ENCODE measurements around the gene ATP2B3. TPM values are rescaled to one million over a fixed set of nuclear protein-coding genes. Genes with fewer than 3 reads are reported as not detected.

ATP2B3 gene
- total RNA-seq, 1 experiment from 2014 or later: 0.35 TPM

DNA sequence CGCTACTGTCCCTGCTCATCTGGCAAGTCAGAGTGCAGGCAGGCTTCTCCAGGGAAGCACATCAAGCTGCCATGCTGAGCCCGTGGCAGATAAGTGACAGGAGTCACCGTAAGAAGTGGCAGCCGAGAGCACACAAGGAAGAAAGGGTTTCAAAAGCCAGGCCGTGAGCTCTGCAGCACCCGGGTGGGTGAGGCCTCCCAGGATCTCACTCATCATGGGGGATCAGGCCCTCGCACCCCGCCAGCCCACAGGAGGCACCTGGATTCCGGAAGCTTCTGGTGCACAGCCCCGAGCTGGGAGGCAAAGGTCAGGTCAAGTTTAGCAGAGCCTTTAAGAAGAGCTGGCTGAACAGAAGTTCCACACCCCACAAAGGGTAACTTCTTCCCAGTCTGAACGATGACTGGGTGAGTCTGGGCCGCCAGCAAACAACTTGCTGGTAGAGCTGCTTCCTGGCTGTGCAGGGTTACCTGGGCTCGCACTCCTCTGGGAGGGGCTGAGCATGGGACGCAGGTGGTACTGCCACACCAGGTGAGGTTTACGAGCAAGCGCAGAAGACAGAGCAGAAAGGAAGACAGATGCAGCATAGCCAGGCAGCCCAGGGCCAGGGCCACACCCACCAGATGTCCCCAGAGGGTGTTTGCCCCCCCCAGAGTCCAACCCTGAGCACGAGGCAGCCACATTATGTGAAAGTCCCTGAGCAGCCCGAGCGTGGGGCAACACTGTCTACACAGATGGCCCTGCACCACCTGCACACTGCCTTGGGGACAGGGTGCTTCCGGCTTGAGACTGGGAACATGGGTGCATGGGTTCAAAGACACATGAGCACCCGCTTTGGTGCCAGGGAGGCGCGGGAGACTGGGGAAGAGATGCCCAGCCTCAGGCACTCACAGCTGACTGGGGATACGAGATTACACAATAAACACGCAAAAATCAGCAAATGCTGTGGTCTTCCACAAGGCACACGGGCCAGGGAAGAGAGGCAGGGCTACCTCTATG is 73.8 kb downstream of the ATP2B3 start:
- Histone ChIP-seq H3K4ac (ENCODE audit: low read depth, low read length) (no peak overlapping the region), H3K56ac (ENCODE audit: insufficient read length, low read depth, low read length) (no peak overlapping the region), H3K9me3 (ENCODE audit: control insufficient read depth, low read depth, low read length) (peaks cover 42% of the 10 kb centered on the region), H3K23me2 (ENCODE audit: insufficient read length, low read depth, low read length, poor library complexity, severe bottlenecking) (no peaks in the 10 kb centered on the region), H3K4me2 (ENCODE audit: insufficient read depth, insufficient read length, low read length) (no peak overlapping the region), H2BK120ac (ENCODE audit: low read depth, low read length, poor library complexity, severe bottlenecking) (no peak overlapping the region), H3K14ac (ENCODE audit: insufficient read depth, low read length) (no peak overlapping the region; the same call in 1 of the 2 replicates), H3K4me1 (ENCODE audit: insufficient read depth, low read length) (no peaks in the 10 kb centered on the region), H3T11ph (ENCODE audit: low read length) (no peak overlapping the region), H4K91ac (ENCODE audit: insufficient read length, low read depth, low read length) (no peak overlapping the region), H2BK5ac (ENCODE audit: insufficient read length, low read length) (no peak overlapping the region), H3K23ac (ENCODE audit: insufficient read length, low read depth, low read length) (no peak overlapping the region), H4K8ac (replicated peaks; ENCODE audit: insufficient read length, low read depth, low read length) (no peak overlapping the region), H3K27ac (ENCODE audit: insufficient read length, low read depth, low read length) (no peak overlapping the region), H3K18ac (ENCODE audit: insufficient read length, low read depth, low read length) (no peak overlapping the region), H2BK20ac (ENCODE audit: low read depth, low read length, poor library complexity, severe bottlenecking) (no peak overlapping the region), H4K20me1 (ENCODE audit: control insufficient read depth, insufficient read depth, insufficient read length) (no peaks in the 10 kb centered on the region), H2BK12ac (ENCODE audit: insufficient read length, low read depth, low read length) (no peak overlapping the region), H3K79me2 (ENCODE audit: insufficient read depth, low read length) (no peaks in the 10 kb centered on the region), H2AK5ac (ENCODE audit: insufficient read length, low read length) (no peak overlapping the region), H3K79me1 (ENCODE audit: insufficient read depth, low read depth, low read length, poor library complexity, severe bottlenecking) (no peaks in the 10 kb centered on the region), H3K9ac (ENCODE audit: extremely low read depth, insufficient read length, low read length) (no peak overlapping the region), H2BK15ac (ENCODE audit: low read depth, low read length) (no peak overlapping the region), H2AFZ (ENCODE audit: low read length) (no peak overlapping the region), H4K5ac (ENCODE audit: insufficient read length, low read depth, low read length) (no peak overlapping the region), H3K27me3 (ENCODE audit: insufficient read depth, low read length) (no peaks in the 10 kb centered on the region)
- Mint-ChIP-seq H3K27me3 (ENCODE audit: low read depth) (peaks cover 1% of the 10 kb centered on the region), H3K36me3 (ENCODE audit: insufficient read depth in 1 of 3, low read depth in 3 of 3) (peaks cover 30 to 55% (median 54%) of the 10 kb centered on the region in 3 experiments), H3K27ac (no peak overlapping the region; a peak in 1 of 7 replicates), H3K4me1 (no peaks in the 10 kb centered on the region), H3K9me3 (peaks cover 74 to 75% of the 10 kb centered on the region in 2 experiments), H3K4me3 (no peak overlapping the region)
- DNase-seq: no peak
- no CpG with 5 or more reads among the region's 26 CpGs for WGBS (ENCODE audit: extremely low coverage, insufficient read length, low lambda C conversion rate)
- TF ChIP-seq, protein P1, sequence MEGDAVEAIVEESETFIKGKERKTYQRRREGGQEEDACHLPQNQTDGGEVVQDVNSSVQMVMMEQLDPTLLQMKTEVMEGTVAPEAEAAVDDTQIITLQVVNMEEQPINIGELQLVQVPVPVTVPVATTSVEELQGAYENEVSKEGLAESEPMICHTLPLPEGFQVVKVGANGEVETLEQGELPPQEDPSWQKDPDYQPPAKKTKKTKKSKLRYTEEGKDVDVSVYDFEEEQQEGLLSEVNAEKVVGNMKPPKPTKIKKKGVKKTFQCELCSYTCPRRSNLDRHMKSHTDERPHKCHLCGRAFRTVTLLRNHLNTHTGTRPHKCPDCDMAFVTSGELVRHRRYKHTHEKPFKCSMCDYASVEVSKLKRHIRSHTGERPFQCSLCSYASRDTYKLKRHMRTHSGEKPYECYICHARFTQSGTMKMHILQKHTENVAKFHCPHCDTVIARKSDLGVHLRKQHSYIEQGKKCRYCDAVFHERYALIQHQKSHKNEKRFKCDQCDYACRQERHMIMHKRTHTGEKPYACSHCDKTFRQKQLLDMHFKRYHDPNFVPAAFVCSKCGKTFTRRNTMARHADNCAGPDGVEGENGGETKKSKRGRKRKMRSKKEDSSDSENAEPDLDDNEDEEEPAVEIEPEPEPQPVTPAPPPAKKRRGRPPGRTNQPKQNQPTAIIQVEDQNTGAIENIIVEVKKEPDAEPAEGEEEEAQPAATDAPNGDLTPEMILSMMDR (conservative IDR thresholded peaks at IDR 0.05): no peak

All from H9 (cell line).